SK-N-SH treated with all-trans-retinoic acid at 6 μM for 48 hours (cell line): Measurements from ENCODE around the gene CYP46A1.

ENCODE experiments used
- ATAC-seq: fragments of 200-7000 bp; cut with Tn5 transposase; 3 replicates; pipeline ENCODE4 v1.9.1; 2020; ENCODE audit warnings: mild to moderate bottlenecking, moderate library complexity
- BACH2 ChIP-seq: fragments of 250-450 bp; sonication (Bioruptor Pico); IDR thresholded peaks from 2 replicates; pipeline ENCODE4 v1.9.0; 2021; ENCODE audit warnings: mild to moderate bottlenecking, borderline replicate concordance
- CSDC2 ChIP-seq: fragments of 250-450 bp; sonication (Bioruptor Pico); IDR thresholded peaks from 2 replicates; pipeline ENCODE4 v1.5.0; 2020; ENCODE audit warnings: mild to moderate bottlenecking, moderate library complexity
- CSRNP3 ChIP-seq: fragments of 250-450 bp; sonication (Bioruptor Pico); IDR thresholded peaks from 2 replicates; pipeline ENCODE4 v1.5.1; 2021; ENCODE audit warnings: mild to moderate bottlenecking, moderate library complexity
- ESRRG ChIP-seq: fragments of 250-450 bp; sonication (Bioruptor Pico); IDR thresholded peaks from 2 replicates; pipeline ENCODE4 v1.6.1; 2021; ENCODE audit warnings: mild to moderate bottlenecking
- GLIS3 ChIP-seq: fragments of 250-450 bp; sonication (Bioruptor Pico); IDR thresholded peaks from 2 replicates; pipeline ENCODE4 v1.5.0; 2020; ENCODE audit warnings: mild to moderate bottlenecking, moderate library complexity
- OSR1 ChIP-seq: fragments of 250-450 bp; sonication (Bioruptor Pico); IDR thresholded peaks from 2 replicates; pipeline ENCODE4 v1.8.0; 2022; ENCODE audit warnings: moderate library complexity, mild to moderate bottlenecking, inconsistent platforms
- POU6F1 ChIP-seq: fragments of 250-450 bp; sonication (Bioruptor Pico); IDR thresholded peaks from 2 replicates; pipeline ENCODE4 v1.8.0; 2021; ENCODE audit warnings: low read depth, mild to moderate bottlenecking, moderate library complexity, borderline replicate concordance
- PPARA ChIP-seq: fragments of 250-450 bp; sonication (Bioruptor Pico); IDR thresholded peaks from 2 replicates; pipeline ENCODE4 v1.5.0; 2020; ENCODE audit warnings: mild to moderate bottlenecking, borderline replicate concordance
- SNAI2 ChIP-seq: fragments of 250-450 bp; sonication (Bioruptor Pico); IDR thresholded peaks from 2 replicates; pipeline ENCODE4 v1.5.0; 2020; ENCODE audit warnings: mild to moderate bottlenecking, moderate library complexity
- TCF4 ChIP-seq: fragments of 250-450 bp; sonication (Bioruptor Pico); IDR thresholded peaks from 2 replicates; pipeline ENCODE4 v1.8.0; 2021; ENCODE audit warnings: mild to moderate bottlenecking, moderate library complexity, borderline replicate concordance
- TOX ChIP-seq: fragments of 250-450 bp; sonication (Bioruptor Pico); IDR thresholded peaks from 2 replicates; pipeline ENCODE4 v1.8.0; 2021; ENCODE audit warnings: mild to moderate bottlenecking, moderate library complexity, borderline replicate concordance
- ZC3H10 ChIP-seq: fragments of 250-450 bp; sonication (Bioruptor Pico); IDR thresholded peaks from 2 replicates; pipeline ENCODE4 v1.5.1; 2021; ENCODE audit warnings: mild to moderate bottlenecking, moderate library complexity
- ZFP3 ChIP-seq: fragments of 250-450 bp; sonication (Bioruptor Pico); IDR thresholded peaks from 2 replicates; pipeline ENCODE4 v1.5.0; 2020; ENCODE audit warnings: mild to moderate bottlenecking, moderate library complexity
- ZFP30 ChIP-seq: fragments of 450-650 bp; formaldehyde crosslinking; IDR thresholded peaks from 2 replicates; pipeline ENCODE4 v1.5.0; 2022; ENCODE audit warnings: mild to moderate bottlenecking, moderate library complexity
- ZNF565 ChIP-seq: fragments of 450-650 bp; formaldehyde crosslinking; conservative IDR thresholded peaks from 2 replicates; pipeline ENCODE4 v1.5.0; 2020; ENCODE audit warnings: low read depth, mild to moderate bottlenecking, moderate library complexity
- ZNF8 ChIP-seq: fragments of 450-650 bp; formaldehyde crosslinking; IDR thresholded peaks from 2 replicates; pipeline ENCODE4 v1.5.0; 2020; ENCODE audit warnings: mild to moderate bottlenecking, moderate library complexity
- TF ChIP-seq, protein P1 (sequence below): fragments of 250-450 bp; sonication (Bioruptor Pico); IDR thresholded peaks from 2 replicates; pipeline ENCODE4 v1.5.0; 2020; ENCODE audit warnings: mild to moderate bottlenecking, moderate library complexity
- TF ChIP-seq, protein P2 (sequence below): fragments of 250-450 bp; sonication (Bioruptor Pico); IDR thresholded peaks from 2 replicates; pipeline ENCODE4 v1.8.0; 2020; ENCODE audit warnings: mild to moderate bottlenecking, moderate library complexity, borderline replicate concordance

The CYP46A1 gene

DNA sequence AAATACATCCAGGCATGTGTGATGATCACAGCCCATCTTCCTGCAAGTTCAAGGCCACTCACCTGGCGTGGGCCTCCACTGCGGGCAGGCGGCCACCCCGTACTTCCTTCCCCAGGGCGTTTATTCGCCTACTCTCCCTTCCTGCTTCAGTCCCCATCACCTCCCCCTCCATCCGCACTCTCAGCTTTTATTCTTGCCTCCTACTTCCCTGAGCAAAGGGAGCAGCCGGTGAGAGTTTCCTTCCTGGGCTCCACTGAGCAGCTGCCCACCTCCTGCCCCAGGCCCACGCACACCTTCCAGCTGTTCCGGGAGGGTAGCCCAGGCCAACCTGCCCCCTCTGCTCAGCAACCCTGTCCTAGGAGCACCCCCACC lies 4.1 kb downstream of the CYP46A1 start (continued):
- TF ChIP-seq ESRRG (CRISPR knock-in tag) (no peak), CSRNP3 (CRISPR knock-in tag) (no peak)

- no peak for TF ChIP-seq CSRNP3 (CRISPR knock-in tag)
- no peak for TF ChIP-seq SNAI2 (CRISPR knock-in tag)
- TF ChIP-seq ZNF8 = no peak
- no peak for TF ChIP-seq ZFP30 (CRISPR knock-in tag)
- TF ChIP-seq ZC3H10 (CRISPR knock-in tag) = no peak
- ATAC-seq = no peak
Measured at GRCh38 chr14:99688629-99689028, 4.5 kb downstream of the CYP46A1 start.

- TF ChIP-seq TOX (CRISPR knock-in tag) (no peak), ZFP3 (CRISPR knock-in tag) (no peak), PPARA (CRISPR knock-in tag) (no peak), GLIS3 (CRISPR knock-in tag) (no peak), ESRRG (CRISPR knock-in tag) (no peak)
- ATAC-seq = no peak
Measured at GRCh38 chr14:99689266-99690236, 5.5 kb downstream of the CYP46A1 start.

- no peak for ATAC-seq
- TF ChIP-seq OSR1 (CRISPR knock-in tag) (no peak), ZC3H10 (CRISPR knock-in tag) (no peak), POU6F1 (CRISPR knock-in tag) (no peak), BACH2 (CRISPR knock-in tag) (no peak), CSDC2 (CRISPR knock-in tag) (no peak), TOX (CRISPR knock-in tag) (no peak), GLIS3 (CRISPR knock-in tag) (no peak), ZNF8 (no peak), SNAI2 (CRISPR knock-in tag) (no peak), TCF4 (CRISPR knock-in tag) (no peak), ZNF565 (CRISPR knock-in tag) (no peak)
Measured at GRCh38 chr14:99690636-99691035, 6.5 kb downstream of the CYP46A1 start.

DNA sequence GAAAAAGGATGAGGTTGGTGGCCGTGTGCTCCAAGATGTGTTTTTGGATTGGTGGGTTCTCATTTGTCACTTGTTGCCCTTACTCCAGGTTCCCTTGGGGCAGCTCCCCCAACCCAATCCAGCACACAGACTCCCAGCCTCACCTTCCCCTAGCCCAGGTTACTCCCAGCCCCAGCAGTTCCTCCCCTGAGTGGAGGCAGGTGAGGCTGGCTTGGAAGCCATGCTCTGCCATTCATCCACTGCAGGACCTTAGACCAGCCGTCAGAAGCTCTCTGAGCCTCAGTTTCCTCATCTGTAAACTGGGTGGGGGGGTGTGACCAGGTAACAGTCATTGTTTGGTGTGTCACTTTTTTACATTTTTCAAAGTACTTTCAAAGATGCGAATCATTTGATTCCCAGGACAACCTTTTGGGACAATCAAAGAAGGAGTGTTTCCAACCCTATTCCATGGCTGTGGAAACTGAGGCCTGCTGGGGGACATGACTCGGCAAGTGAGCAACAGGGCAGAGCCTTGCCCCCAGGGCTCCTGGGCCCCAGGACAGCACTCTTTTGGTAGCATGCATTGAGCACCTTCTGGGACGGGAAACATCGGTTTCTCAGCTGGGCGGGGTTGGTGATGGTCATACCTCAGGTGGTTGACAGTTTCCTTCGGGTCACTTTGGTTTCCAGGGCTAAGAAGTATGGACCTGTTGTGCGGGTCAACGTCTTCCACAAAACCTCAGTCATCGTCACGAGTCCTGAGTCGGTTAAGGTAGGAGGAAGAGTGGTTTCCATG lies 7.2 kb downstream of the CYP46A1 start:
- no peak for TF ChIP-seq ZFP3 (CRISPR knock-in tag)
- TF ChIP-seq ESRRG (CRISPR knock-in tag) = no peak
- TF ChIP-seq, protein P1, sequence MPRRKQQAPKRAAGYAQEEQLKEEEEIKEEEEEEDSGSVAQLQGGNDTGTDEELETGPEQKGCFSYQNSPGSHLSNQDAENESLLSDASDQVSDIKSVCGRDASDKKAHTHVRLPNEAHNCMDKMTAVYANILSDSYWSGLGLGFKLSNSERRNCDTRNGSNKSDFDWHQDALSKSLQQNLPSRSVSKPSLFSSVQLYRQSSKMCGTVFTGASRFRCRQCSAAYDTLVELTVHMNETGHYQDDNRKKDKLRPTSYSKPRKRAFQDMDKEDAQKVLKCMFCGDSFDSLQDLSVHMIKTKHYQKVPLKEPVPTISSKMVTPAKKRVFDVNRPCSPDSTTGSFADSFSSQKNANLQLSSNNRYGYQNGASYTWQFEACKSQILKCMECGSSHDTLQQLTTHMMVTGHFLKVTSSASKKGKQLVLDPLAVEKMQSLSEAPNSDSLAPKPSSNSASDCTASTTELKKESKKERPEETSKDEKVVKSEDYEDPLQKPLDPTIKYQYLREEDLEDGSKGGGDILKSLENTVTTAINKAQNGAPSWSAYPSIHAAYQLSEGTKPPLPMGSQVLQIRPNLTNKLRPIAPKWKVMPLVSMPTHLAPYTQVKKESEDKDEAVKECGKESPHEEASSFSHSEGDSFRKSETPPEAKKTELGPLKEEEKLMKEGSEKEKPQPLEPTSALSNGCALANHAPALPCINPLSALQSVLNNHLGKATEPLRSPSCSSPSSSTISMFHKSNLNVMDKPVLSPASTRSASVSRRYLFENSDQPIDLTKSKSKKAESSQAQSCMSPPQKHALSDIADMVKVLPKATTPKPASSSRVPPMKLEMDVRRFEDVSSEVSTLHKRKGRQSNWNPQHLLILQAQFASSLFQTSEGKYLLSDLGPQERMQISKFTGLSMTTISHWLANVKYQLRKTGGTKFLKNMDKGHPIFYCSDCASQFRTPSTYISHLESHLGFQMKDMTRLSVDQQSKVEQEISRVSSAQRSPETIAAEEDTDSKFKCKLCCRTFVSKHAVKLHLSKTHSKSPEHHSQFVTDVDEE = no peak
- TF ChIP-seq, protein P2, sequence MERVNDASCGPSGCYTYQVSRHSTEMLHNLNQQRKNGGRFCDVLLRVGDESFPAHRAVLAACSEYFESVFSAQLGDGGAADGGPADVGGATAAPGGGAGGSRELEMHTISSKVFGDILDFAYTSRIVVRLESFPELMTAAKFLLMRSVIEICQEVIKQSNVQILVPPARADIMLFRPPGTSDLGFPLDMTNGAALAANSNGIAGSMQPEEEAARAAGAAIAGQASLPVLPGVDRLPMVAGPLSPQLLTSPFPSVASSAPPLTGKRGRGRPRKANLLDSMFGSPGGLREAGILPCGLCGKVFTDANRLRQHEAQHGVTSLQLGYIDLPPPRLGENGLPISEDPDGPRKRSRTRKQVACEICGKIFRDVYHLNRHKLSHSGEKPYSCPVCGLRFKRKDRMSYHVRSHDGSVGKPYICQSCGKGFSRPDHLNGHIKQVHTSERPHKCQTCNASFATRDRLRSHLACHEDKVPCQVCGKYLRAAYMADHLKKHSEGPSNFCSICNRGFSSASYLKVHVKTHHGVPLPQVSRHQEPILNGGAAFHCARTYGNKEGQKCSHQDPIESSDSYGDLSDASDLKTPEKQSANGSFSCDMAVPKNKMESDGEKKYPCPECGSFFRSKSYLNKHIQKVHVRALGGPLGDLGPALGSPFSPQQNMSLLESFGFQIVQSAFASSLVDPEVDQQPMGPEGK = no peak
- no peak for TF ChIP-seq ZFP30 (CRISPR knock-in tag)
- no peak for TF ChIP-seq PPARA (CRISPR knock-in tag)
- TF ChIP-seq CSRNP3 (CRISPR knock-in tag) = no peak
- ATAC-seq = no peak
